Measurements from ENCODE around the gene GALNT17.

DNA sequence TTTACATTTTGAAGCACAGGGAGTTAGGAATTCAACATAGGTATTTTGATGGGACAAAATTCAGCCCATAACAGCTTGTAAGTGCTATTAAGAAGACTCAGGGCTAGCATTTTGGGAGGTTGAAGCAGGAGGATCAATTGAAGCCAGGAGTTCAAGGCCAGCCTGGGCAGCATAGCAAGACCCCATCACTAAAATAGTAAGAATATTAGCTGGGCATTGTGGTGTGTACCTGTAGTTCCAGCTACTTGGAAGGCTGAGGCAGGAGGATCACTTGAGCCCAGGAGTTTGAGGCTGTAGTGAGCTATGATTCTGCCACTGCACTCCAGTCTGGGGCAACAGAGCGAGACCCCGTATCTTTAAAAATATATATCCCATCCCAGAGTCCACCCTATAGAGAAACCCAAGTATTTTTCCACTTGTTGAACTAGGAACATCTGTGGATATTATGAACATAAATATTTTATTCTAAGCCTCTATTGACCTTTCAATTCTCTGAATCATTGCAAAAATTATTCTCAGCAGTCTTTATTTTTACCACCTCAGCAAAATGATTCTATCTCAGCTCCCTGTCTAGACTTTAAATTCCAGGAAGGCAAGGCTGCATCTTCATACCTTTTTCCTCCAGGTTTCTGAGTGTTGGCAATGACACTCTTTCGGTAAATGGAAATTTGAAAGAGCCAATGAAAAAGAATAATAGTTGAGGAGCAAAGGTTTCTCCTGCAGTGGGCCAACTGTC lies 181.0 kb downstream of the GALNT17 start:
- TF ChIP-seq, protein P1, sequence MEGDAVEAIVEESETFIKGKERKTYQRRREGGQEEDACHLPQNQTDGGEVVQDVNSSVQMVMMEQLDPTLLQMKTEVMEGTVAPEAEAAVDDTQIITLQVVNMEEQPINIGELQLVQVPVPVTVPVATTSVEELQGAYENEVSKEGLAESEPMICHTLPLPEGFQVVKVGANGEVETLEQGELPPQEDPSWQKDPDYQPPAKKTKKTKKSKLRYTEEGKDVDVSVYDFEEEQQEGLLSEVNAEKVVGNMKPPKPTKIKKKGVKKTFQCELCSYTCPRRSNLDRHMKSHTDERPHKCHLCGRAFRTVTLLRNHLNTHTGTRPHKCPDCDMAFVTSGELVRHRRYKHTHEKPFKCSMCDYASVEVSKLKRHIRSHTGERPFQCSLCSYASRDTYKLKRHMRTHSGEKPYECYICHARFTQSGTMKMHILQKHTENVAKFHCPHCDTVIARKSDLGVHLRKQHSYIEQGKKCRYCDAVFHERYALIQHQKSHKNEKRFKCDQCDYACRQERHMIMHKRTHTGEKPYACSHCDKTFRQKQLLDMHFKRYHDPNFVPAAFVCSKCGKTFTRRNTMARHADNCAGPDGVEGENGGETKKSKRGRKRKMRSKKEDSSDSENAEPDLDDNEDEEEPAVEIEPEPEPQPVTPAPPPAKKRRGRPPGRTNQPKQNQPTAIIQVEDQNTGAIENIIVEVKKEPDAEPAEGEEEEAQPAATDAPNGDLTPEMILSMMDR (IDR thresholded peaks at IDR 0.05): no peak
- no peak for TF ChIP-seq POLR2A (IDR thresholded peaks at IDR 0.05)

All from heart left ventricle (tissue), 13 donors.